Upper lobe of left lung (tissue), 4 donors: ENCODE results near the gene NHSL2.

Source experiments
- EP300 ChIP-seq, 4 donors: sonication (generic); formaldehyde crosslinking; IDR thresholded peaks; one replicate each; pipeline ENCODE4 v1.5.1; 2017; ENCODE audit warnings: antibody characterized with exemption in 4 of 4, control low read depth in 2 of 4
- POLR2A ChIP-seq, 4 donors: fragments of 450-650 bp; IDR thresholded peaks; one replicate each; pipeline ENCODE4 v1.5.1; 2016 to 2017; ENCODE audit warnings: antibody characterized with exemption in 4 of 4, mild to moderate bottlenecking in 2 of 4
- POLR2AphosphoS5 ChIP-seq, 2 donors: sonication (generic); formaldehyde crosslinking; IDR thresholded peaks; one replicate each; pipeline ENCODE4 v1.5.1; 2017; ENCODE audit warnings: antibody characterized with exemption in 2 of 2
- TF ChIP-seq, protein P1 (sequence below), 6 experiments: fragments of 450-650 bp in 4 of 6; fragments of 200-600 bp in 2 of 6; sonication (generic) in 2 of 6; IDR thresholded peaks; one replicate each; pipeline ENCODE4 v1.5.1; 2016 to 2019; ENCODE audit warnings: antibody characterized with exemption in 6 of 6

DNA sequence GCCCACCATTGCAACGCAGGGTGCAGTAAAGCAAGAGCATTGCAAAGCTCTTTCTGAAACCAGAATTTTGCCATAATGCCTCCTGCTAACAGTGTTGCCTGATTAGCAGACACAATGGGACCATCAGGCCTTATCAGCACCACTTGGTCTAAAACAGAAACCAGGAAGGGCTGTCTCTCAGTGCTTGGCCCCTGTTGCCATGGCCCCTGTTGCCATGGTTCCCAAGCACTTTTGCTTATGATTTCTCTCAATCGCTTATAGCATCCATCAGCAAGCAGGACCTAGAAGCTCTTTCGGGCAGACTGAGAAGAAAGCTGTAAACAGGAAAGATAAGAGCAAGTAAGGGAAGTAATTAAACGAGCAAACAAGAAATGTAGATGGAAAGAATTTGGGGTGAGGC is 184.2 kb downstream of the NHSL2 start:
- TF ChIP-seq, protein P1, sequence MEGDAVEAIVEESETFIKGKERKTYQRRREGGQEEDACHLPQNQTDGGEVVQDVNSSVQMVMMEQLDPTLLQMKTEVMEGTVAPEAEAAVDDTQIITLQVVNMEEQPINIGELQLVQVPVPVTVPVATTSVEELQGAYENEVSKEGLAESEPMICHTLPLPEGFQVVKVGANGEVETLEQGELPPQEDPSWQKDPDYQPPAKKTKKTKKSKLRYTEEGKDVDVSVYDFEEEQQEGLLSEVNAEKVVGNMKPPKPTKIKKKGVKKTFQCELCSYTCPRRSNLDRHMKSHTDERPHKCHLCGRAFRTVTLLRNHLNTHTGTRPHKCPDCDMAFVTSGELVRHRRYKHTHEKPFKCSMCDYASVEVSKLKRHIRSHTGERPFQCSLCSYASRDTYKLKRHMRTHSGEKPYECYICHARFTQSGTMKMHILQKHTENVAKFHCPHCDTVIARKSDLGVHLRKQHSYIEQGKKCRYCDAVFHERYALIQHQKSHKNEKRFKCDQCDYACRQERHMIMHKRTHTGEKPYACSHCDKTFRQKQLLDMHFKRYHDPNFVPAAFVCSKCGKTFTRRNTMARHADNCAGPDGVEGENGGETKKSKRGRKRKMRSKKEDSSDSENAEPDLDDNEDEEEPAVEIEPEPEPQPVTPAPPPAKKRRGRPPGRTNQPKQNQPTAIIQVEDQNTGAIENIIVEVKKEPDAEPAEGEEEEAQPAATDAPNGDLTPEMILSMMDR (IDR thresholded peaks at IDR 0.05), result no peak
- TF ChIP-seq EP300 (IDR thresholded peaks at IDR 0.05) (no peak), POLR2A (IDR thresholded peaks at IDR 0.05) (no peak), POLR2AphosphoS5 (IDR thresholded peaks at IDR 0.05) (no peak)
